Glutamatergic neuron (in vitro differentiated cells): Measurements from ENCODE around the gene MTFP1. TPM values are rescaled to one million over a fixed set of nuclear protein-coding genes. Genes with fewer than 3 reads are reported as not detected.

Experiments
- DNase-seq: peaks from one replicate; pipeline ENCODE4 v3.0.0; 2022
- H3K27ac Mint-ChIP-seq: one replicate; pipeline ENCODE4 v1.8.0; 2020; ENCODE audit warnings: mild to moderate bottlenecking, mixed read lengths, inconsistent platforms; ENCODE audit not compliant: unreplicated experiment
- H3K27me3 Mint-ChIP-seq: one replicate; pipeline ENCODE4 v1.8.0; 2020; ENCODE audit warnings: mild to moderate bottlenecking, moderate library complexity, mixed read lengths, inconsistent platforms; ENCODE audit not compliant: unreplicated experiment
- H3K36me3 Mint-ChIP-seq: one replicate; pipeline ENCODE4 v1.8.0; 2020; ENCODE audit warnings: mild to moderate bottlenecking, mixed read lengths, inconsistent platforms; ENCODE audit not compliant: unreplicated experiment
- H3K4me1 Mint-ChIP-seq: one replicate; pipeline ENCODE4 v1.8.0; 2020; ENCODE audit warnings: mild to moderate bottlenecking, low read depth, mixed read lengths, inconsistent platforms; ENCODE audit not compliant: unreplicated experiment
- H3K4me3 Mint-ChIP-seq: one replicate; pipeline ENCODE4 v1.8.0; 2020; ENCODE audit warnings: mild to moderate bottlenecking, mixed read lengths, inconsistent platforms; ENCODE audit not compliant: unreplicated experiment
- H3K9me3 Mint-ChIP-seq: one replicate; pipeline ENCODE4 v1.8.0; 2020; ENCODE audit warnings: mild to moderate bottlenecking, moderate library complexity, mixed read lengths, inconsistent platforms; ENCODE audit not compliant: unreplicated experiment
- total RNA-seq: library from RNA; stranded (reverse); fragmentation: NEBNext Ultra II Directional; extraction: Animal tissue kit (Norgen Biotek cat#: 25700); gene quantifications from one replicate; pipeline ENCODE4 v1.2.1, GENCODE V29; 2021; ENCODE audit not compliant: unreplicated experiment
- TF ChIP-seq, protein P1 (sequence below): fragments of 200-600 bp; sonication (generic); IDR thresholded peaks from one replicate; pipeline ENCODE4 v1.5.0; 2021; ENCODE audit not compliant: partially characterized antibody, unreplicated experiment

Gene MTFP1
- total RNA-seq, 1 donor from 2014 or later = 5.8 TPM

DNA sequence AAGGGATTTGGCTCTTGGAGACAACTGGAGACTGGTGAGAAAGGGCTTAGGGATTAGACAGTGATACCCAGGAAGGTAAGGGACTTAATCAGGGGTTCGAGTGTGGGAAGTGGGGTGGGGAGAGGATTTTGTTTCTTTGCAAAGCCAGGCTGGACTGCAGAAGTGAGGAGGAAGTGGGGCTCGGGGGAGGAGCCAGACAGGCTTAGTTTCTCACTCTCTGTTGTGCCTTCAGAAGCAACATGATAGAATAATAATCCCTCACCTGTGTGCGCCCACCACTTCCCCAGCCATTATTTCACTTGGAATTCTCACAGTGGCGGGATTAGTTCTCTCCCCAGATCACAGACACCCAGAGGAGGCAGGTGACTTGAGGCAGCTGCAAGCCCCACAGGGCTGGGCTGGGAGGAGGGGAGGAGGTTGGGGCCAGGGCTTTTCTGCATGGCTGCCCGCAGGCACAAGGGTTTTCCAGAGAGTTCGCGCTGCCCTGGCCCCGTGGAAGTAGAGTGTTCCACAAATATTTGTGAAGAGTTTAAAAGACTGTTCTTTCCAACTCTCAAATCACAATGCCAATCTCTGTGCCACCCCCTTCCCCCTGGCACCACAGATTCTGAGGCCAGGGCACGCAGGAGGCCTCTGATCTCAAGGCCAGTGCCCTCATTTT lies 32.8 kb upstream of the MTFP1 start:
- peaks cover 8% of the 10 kb centered on the region for H3K9me3 Mint-ChIP-seq
- no peak overlapping the region for H3K4me3 Mint-ChIP-seq
- no peak overlapping the region for H3K27ac Mint-ChIP-seq
- no peaks in the 10 kb centered on the region for H3K4me1 Mint-ChIP-seq
- TF ChIP-seq, protein P1, sequence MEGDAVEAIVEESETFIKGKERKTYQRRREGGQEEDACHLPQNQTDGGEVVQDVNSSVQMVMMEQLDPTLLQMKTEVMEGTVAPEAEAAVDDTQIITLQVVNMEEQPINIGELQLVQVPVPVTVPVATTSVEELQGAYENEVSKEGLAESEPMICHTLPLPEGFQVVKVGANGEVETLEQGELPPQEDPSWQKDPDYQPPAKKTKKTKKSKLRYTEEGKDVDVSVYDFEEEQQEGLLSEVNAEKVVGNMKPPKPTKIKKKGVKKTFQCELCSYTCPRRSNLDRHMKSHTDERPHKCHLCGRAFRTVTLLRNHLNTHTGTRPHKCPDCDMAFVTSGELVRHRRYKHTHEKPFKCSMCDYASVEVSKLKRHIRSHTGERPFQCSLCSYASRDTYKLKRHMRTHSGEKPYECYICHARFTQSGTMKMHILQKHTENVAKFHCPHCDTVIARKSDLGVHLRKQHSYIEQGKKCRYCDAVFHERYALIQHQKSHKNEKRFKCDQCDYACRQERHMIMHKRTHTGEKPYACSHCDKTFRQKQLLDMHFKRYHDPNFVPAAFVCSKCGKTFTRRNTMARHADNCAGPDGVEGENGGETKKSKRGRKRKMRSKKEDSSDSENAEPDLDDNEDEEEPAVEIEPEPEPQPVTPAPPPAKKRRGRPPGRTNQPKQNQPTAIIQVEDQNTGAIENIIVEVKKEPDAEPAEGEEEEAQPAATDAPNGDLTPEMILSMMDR = no peak
- peaks cover 13% of the 10 kb centered on the region for H3K27me3 Mint-ChIP-seq
- no peak for DNase-seq
- H3K36me3 Mint-ChIP-seq = peaks cover 6% of the 10 kb centered on the region

DNA sequence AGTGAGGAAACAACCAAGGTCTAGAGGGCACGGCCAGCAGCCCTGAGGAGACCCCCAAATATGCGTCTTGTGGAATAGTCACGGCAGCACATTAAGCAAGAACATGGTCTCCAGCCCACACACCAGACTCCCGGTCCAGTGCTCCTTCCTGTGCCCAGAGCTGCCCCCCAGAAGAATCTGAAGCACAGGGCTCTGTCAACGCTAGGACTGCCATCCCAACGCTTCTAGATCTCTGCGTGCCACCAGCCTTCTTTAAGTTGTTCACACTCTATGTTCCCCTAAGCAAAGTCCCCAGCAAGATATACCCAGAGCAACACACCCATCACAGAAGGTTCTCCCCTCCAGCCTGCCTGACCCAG lies 32.3 kb upstream of the MTFP1 start:
- TF ChIP-seq, protein P1 = no peak
- no peaks in the 10 kb centered on the region for H3K4me1 Mint-ChIP-seq
- peaks cover 18% of the 10 kb centered on the region for H3K27me3 Mint-ChIP-seq
- H3K27ac Mint-ChIP-seq = no peak overlapping the region
- peaks cover 8% of the 10 kb centered on the region for H3K9me3 Mint-ChIP-seq
- H3K4me3 Mint-ChIP-seq = no peak overlapping the region
- DNase-seq = no peak
- H3K36me3 Mint-ChIP-seq = peaks cover 6% of the 10 kb centered on the region

DNA sequence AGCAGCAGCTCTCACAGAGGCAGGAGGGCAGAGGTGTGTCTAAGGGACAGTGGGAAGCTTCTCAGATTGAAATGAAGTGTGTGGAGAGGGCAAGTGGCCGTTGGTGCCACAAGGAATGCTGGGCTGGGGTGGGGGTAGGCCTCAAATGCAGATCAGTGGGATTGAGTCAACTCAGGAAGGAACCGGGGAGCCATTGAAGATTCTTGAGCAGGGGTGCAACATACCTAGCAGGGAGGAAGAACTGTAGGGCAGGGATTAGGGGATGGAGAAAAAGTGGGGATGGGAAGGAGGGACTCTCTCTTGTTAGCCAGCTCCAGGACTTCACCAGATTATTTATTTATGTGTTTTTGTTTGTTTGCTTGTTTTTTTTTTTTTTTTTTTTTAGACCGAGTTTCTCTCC lies 31.7 kb upstream of the MTFP1 start:
- Mint-ChIP-seq H3K36me3 (peaks cover 6% of the 10 kb centered on the region), H3K4me3 (no peak overlapping the region), H3K9me3 (peaks cover 8% of the 10 kb centered on the region), H3K4me1 (no peaks in the 10 kb centered on the region), H3K27ac (no peak overlapping the region), H3K27me3 (peaks cover 20% of the 10 kb centered on the region)
- TF ChIP-seq, protein P1 = no peak
- no peak for DNase-seq

DNA sequence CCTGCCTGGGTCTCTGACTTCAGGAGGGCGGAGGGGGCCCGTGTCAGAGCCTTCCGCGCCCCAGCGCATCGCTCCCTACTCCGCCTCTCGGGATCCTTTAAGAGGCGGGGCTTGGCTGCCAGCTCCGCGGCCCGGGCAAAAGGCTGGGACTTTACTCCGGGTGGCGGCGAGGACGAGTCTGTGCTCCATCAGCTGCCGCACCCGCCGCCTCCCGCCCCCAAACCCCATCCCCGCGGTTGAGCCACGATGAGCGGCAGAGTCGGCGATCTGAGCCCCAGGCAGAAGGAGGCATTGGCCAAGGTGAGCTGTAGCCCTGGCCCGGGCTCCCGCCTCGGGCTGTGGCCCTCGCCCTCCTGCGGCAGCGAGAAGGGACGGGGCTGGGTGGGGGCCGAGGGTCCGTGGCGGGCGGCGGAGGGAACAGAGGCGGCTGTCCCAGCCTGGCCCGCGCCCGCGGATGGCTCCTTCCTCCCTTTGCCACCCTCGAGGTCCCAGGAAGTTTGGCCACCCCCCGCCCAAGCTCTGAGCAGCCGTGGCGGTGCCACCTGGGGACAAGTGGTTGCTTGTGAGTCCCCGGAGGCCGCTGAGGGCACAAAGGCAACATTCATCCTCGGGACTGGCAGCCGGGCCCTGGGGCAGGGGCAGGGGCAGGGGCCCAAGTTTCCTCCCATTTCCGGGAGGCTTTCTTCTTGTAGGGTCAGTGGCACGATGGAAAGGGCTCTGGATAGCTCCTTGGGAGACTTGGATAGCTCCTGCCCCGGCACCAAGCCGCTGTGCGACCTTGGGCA lies 28.5 kb upstream of the MTFP1 start, which contains the start of gene SEC14L2:
SEC14L2 (plus strand) TSS at position 148 of the 785 bp plus-strand sequence; CDS start at position 247, 99 bp downstream.
- no peak within 1 kb of the TSS for H3K27ac Mint-ChIP-seq
- H3K4me3 Mint-ChIP-seq = peak within 1 kb of the TSS; percentile 84
- H3K27me3 Mint-ChIP-seq = peaks cover 15% of the 10 kb centered on the region
- peak; percentile 53 for DNase-seq
- no peaks in the 10 kb centered on the region for H3K36me3 Mint-ChIP-seq
- no peaks in the 10 kb centered on the region for H3K4me1 Mint-ChIP-seq
- peaks cover 1% of the 10 kb centered on the region for H3K9me3 Mint-ChIP-seq
- TF ChIP-seq, protein P1 = no peak
